AG08396 (cell line): ENCODE measurements around the gene LAMA5.

Source experiments
- DNase-seq: peaks from one replicate; pipeline ENCODE4 v3.0.0; 2012; ENCODE audit warnings: low spot score, mixed read lengths

LAMA5 gene

DNA sequence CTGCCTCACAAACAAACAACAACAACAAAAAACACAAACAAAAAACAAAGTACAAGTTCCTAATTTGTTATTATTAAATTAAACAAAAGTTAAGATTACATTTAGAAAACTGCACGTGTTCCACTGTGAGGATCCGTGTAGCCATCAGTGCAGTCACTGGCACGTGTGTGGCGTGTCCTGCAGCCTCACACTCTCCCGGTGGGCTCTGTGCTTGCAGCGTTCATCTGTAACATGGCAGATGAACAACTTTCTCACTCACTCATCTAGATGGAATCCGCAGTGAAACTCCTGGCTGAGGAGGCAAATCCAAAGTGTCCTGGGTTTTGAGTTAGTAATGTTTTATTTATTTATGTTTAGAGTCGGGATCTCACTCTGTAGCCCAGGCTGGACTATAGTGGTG is 77.2 kb downstream of the LAMA5 start:
- no peak for DNase-seq

DNA sequence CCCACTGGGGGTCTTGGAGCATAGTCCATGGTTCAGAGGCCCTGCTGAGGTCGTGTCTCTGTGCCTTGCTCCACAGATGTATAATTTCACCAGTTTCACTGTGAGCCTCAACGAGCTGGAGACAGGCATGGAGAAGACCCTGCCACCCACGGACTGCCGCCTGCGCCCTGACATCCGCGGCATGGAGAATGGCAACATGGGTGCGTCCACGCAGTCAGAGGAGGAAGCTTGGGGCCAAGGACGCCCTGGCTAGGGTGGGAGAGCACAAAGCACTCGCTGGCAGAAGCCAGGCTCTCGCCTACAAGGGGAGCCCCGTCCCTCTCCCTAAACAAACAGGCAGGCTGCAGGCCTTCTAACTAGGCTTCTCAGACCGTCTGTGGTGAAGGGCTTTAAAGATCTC is 78.0 kb downstream of the LAMA5 start:
- DNase-seq: no peak

DNA sequence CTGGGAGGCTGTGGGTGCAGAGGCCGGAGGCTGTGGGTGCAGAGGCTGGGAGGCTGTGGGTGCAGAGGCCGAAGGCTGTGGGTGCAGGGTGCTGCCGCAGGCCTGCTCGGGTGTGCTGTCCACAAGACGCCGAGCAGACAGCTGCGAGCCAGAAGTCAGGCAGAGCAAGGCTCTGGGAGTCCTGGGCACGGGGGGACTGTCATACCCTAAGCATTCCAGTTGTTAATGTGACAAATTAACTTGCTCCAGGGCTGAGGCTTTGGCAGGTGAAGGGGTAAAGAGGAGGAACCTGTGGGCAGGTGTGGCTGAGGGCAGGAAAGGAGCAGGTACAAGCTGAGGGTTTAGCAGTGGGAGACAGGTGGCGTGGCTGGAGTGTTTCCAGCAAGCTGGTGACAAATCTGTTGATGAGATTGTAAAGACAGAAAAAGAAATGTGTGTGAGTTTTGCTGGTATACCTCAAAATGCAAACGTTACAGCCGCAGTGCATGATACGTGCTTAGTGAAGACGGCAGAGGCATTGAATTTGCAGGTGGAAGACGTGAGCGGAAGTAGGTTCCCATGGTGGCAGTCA is 78.5 kb downstream of the LAMA5 start:
- DNase-seq: no peak

- no peak for DNase-seq
Observed at GRCh38 chr20:62287759-62288534, 79.2 kb downstream of the LAMA5 start.

DNA sequence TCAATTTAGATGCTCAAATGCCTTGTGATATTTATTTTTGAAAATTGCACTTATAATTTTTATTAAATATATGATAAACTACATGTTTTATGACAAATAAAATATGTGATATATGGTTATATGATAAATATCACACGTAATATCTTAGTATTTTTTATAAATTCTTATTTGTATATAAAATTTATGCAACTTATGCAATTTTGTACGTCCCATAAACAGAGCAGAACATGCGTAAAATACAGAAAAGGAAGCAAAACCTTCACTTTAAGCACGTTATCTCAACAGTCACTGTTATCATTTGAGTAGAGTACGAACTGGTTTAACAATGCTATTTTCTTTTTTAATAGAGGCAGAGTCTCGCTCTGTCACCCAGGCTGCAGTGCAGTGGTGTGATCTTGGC is 80.0 kb downstream of the LAMA5 start:
- DNase-seq: no peak

GRCh38 chr20:62286493-62287064 is 80.5 kb downstream of the LAMA5 start:
- DNase-seq: no peak

DNA sequence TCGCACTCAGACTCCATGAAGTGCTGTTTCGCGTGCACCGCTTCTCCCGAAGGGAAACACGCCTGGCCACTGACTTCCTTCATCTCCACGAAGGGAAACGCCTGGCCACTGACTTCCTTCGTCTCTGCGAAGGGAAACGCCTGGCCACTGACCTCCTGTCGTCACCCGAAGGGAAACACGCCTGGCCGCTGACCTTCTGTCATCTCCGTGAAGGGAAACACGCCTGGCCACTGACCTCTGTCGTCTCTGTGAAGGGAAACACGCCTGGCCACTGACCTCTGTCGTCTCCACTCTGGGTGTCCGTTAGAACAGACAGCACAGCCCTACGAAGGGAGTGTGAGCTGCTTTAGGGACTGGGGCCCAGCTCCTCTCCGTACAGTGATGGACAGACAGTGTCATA is 81.4 kb downstream of the LAMA5 start:
- no peak for DNase-seq

DNA sequence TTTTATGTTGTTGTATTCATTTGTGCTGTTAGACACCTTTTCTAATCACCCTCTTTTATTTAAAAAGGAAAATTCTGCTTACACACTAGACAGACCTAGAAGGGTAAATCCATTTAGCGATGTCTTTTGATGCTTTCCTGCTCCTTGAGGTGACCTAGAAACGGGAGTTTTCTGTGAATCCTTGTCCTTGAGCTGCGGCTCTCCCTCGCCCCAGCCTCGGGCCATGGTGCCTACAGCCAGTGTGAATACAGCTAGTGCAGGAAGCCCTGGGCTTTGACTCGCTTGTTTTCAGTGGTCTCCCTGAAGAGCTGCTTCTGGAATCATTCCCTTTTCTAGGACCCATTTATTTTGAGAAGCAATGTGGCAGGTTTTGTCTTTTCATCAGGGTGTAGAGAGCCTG is 82.0 kb downstream of the LAMA5 start:
- DNase-seq: no peak

DNA sequence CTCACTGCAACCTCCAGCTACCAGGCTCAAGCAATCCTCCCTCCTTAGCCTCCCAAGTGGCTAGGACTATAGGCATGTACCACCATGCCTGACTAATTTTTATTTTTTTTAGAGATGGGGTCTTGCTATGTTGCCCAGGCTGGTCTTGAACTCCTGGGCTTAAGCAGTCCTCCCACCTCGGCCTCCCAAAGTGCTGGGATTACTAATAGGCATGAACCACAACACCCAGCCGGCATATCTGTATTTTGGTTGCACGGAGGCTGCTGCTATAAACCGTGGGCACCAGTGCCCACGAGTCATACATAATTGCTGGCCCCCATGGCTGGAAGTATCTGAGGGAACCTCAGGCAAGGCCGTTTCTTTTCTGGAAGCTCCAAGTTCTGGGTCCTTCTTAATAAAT is 82.7 kb downstream of the LAMA5 start:
- no peak for DNase-seq

- DNase-seq: no peak
Observed at GRCh38 chr20:62282877-62283503, 84.1 kb downstream of the LAMA5 start.

DNA sequence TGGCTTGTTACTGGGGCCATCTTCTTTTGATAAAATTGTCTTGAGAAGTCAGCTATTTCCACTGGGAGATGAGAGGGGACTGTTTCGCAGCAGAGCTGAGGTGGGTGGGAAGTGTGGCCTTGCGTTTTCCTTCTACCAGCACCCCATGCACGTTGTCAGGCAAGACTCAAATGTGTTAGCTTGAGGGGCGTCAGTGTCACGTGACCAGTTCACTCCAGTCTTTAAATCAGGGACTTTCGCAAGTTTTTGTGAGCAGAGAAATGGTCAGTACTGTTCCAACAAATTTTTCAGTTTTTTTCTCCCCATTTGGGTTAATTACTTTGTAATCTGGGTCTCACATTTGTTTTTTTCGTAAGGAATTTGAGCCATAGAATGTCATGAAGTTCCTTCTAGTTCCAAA is 85.0 kb downstream of the LAMA5 start:
- no peak for DNase-seq

DNA sequence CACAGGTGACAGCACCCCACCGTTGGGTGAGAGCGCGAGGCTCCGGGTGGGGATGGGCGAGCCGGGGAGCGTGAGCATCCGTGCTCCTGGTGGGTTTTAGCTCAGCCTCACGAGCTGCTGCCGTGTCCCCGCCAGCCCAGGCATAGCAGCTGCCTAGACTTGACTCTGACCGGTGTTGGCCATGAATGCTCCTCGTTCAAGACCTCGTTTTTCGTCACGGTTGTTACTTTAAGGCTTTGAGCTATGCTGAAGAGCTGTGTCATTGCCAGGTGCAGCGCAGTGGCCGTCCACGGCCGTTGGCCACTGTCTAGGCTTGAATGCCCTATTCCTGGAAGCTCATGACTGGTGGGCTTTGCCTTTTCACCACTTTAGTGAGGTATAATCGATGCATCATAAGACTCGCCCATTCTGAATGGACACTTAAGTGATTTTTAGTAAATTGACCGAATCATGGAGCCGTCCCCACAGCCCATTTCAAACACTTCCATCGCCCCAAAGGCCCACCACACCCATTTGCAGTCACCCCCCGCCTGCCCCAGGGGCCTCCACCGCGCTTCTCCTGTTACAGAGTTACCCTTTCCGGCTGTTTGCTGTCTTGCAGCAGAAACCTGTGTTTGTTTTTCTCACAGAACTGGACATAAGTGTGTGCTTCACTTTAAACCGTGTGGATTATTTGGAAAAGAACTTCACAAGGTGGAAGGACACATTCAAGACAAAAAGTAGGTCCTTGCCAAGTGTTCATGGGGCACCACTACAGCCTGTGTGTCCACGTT is 85.8 kb downstream of the LAMA5 start:
- no peak for DNase-seq

DNA sequence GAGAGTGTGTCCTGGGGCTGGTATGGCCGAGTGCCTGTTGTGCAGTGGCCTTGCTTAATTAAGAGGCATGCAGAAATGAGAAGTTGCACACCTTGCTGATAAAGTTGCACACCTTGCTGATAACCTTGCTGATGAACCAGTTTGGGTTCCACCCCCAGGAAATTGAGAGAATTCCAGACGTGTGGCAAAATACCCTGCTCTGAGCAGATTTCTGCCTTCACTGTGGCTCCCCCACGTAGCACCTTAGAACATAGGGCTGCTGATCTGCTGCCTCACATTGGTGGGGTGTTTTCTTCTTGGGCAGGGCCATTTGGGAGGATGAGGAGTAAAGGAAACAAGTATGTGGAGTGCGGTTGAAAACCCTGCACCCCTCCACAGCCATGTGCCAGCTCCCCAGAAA is 86.8 kb downstream of the LAMA5 start:
- no peak for DNase-seq

- no peak for DNase-seq
Observed at GRCh38 chr20:62277253-62277652, 89.9 kb downstream of the LAMA5 start.

DNA sequence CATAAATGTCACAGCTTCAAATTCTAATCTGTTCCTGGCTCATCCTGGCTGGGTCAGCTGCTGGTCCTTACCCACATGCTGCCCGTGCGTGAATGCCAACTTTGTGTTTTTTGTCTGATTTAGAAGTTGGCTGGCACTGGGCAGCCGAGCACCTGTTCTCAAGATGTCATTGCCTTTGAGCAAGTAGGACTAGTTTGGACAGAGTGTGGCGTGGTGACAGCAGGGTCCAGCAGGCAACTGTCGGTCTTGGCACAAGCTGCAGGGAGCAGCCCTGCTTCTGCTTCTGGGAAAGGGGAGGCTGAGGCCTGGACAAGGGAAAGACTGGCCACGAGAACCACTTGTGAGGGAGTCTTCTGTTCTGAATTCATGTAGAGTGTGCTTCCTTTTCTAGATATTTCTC is 90.7 kb downstream of the LAMA5 start:
- DNase-seq: no peak

DNA sequence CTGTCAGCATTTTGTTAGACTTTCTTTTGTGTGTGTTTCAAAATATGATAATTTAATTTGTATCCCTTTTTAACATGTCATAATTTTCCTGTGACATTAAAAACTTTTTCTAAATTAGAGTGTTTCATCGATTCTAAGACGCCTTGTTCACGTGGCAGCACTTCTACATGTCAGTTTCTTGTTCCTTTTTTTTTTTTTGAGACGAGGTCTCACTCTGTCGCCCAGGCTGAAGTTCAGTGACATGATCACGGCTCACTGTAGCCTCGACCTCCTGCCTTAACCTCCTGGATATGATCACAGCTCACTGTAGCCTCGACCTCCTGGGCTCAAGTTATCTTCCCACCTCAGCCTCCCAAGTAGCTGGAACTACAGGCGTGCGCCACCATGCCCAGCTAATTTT is 91.9 kb downstream of the LAMA5 start:
- DNase-seq: no peak

GRCh38 chr20:62274332-62274950 is 92.7 kb downstream of the LAMA5 start:
- DNase-seq: no peak

DNA sequence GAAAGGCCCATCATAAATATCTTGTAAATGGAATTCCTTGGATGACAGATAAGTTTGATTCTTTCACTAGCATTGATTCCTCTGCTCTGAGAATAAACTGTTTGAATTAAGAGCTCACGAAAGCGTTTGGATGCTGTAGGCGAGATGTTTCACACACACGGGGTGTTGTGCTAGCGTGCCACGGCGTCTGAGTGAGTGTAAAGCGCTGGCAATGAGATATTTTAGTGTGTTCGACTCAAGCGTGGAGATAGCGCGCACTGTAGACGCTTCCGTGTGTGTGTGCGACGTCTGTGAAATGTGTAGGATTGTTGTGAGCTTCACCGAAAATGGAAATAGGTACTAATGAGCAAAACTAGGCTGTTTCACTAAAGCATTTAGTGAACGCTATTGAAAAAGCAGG is 93.7 kb downstream of the LAMA5 start:
- no peak for DNase-seq

DNA sequence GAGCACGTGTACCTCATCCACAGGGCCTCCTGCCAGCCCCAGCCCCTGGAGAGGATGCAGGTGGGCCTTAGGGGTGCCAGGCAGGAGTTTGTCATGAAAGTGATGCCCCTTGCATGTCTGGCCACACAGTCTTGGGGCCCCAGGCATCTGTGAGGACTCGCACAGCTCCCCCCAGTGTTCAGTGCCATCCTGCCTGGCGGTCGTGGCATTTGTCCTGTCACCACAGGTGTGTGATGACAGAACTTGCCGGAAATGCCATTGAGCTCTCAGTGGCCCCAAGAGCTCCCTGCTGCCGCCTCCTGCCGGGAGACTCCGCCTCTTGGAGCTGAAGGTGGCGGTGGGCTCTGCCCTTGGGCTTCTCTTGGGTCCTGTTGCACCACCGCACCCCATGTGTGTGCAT is 94.9 kb downstream of the LAMA5 start:
- DNase-seq: no peak

DNA sequence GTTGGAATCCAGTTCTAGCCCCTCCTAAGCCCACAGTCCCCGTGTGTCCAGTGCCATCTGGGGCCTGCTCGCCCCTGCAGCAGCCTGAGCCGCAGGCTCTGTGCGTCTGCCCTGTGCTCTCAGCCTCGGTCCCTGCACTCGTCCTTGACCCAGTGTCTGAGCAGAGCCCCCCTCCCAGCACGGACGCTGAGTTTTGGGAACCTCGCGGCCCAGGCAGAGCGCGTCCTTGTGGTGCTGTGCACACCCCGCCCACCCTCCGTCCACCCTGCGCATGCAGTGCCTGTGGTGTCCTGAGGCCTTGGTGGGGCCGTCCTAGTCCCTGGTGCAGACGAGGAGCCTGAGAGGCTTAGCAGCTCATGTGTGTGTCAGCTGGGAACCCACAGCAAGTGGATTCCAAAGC is 97.2 kb downstream of the LAMA5 start:
- no peak for DNase-seq

- no peak for DNase-seq
Observed at GRCh38 chr20:62269378-62269777, 97.7 kb downstream of the LAMA5 start.
